ENCODE results near the gene RAB3A.

RAB3A gene

GRCh38 chr19:18239303-18239702, 35.5 kb upstream of the RAB3A start:
- no peak for DNase-seq (ENCODE audit: low read depth, low spot score)
- H3K4me3 ChIP-seq (ENCODE audit: low read depth, low read length): no peak overlapping the region
- in situ Hi-C loops (cut with HindIII; ENCODE audit: low sequenced_read_pairs): no loop called here
- no peak for TF ChIP-seq CTCF (IDR thresholded peaks at IDR 0.05; ENCODE audit: low read depth, low read length)

- H3K4me3 ChIP-seq (ENCODE audit: low read depth, low read length): no peak overlapping the region
- TF ChIP-seq CTCF (IDR thresholded peaks at IDR 0.05; ENCODE audit: low read depth, low read length): no peak
- DNase-seq (ENCODE audit: low read depth, low spot score): no peak
- in situ Hi-C loops (cut with HindIII; ENCODE audit: low sequenced_read_pairs): no loop called here
Observed at GRCh38 chr19:18234194-18234593, 30.4 kb upstream of the RAB3A start.

- in situ Hi-C loops (cut with HindIII; ENCODE audit: low sequenced_read_pairs): no loop called here
- no peak for DNase-seq (ENCODE audit: low read depth, low spot score)
- TF ChIP-seq CTCF (IDR thresholded peaks at IDR 0.05; ENCODE audit: low read depth, low read length): no peak
Observed at GRCh38 chr19:18233224-18233825, 29.5 kb upstream of the RAB3A start.

GRCh38 chr19:18232540-18233223, 28.8 kb upstream of the RAB3A start:
- in situ Hi-C loops (cut with HindIII; ENCODE audit: low sequenced_read_pairs): no loop called here
- no peak overlapping the region for H3K4me3 ChIP-seq (ENCODE audit: low read depth, low read length)
- DNase-seq (ENCODE audit: low read depth, low spot score): no peak
- no peak for TF ChIP-seq CTCF (IDR thresholded peaks at IDR 0.05; ENCODE audit: low read depth, low read length)

More at GRCh38 chr19:18233224-18233825, 29.5 kb upstream of the RAB3A start:
- no peak overlapping the region for H3K4me3 ChIP-seq (ENCODE audit: low read depth, low read length)

- TF ChIP-seq CTCF (IDR thresholded peaks at IDR 0.05; ENCODE audit: low read depth, low read length): no peak
- in situ Hi-C loops (cut with HindIII; ENCODE audit: low sequenced_read_pairs): no loop called here
- DNase-seq (ENCODE audit: low read depth, low spot score): no peak
- H3K4me3 ChIP-seq (ENCODE audit: low read depth, low read length): no peak overlapping the region
Observed at GRCh38 chr19:18231775-18232174, 27.9 kb upstream of the RAB3A start.

GRCh38 chr19:18230941-18231734, 27.3 kb upstream of the RAB3A start:
- in situ Hi-C loops (cut with HindIII; ENCODE audit: low sequenced_read_pairs): no loop called here
- no peak overlapping the region for H3K4me3 ChIP-seq (ENCODE audit: low read depth, low read length)
- no peak for TF ChIP-seq CTCF (IDR thresholded peaks at IDR 0.05; ENCODE audit: low read depth, low read length)
- no peak for DNase-seq (ENCODE audit: low read depth, low spot score)

All from astrocyte of the spinal cord (primary cell).